ENCODE measurements around the gene BBS4.

BBS4 gene

DNA sequence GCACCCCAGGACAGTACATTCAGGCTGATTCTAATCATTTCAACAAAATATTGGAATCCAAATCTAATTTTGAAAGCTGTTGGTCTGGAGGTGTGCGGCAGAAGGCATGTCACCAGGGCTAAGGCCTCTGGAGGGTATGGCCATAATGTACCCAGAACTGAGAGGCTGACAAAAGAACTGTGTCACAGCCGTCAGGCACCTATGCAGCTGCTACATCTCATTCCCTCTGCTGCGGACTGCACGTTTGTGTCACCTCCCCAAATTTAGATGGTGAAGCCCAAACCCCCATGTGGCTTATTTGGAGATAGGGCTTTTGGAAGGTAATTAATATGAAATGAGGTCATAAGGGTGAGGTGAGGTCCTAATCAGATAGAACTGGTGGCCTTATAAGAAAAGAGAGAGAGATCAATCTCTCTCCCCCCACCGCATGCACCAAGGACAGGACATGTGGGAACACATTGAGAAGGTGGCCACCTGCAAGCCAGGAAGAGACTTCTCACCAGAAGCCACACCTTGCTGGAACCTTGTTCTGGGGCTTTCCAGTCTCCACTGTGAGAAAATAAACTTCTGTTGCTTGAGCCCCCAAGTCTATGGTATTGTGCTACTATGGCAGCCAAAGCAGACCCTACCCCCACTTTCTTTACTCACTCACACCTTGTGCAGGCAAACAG lies 74.7 kb downstream of the BBS4 start:
- no peak for DNase-seq (ENCODE audit: low read depth in 2 of 2)

DNA sequence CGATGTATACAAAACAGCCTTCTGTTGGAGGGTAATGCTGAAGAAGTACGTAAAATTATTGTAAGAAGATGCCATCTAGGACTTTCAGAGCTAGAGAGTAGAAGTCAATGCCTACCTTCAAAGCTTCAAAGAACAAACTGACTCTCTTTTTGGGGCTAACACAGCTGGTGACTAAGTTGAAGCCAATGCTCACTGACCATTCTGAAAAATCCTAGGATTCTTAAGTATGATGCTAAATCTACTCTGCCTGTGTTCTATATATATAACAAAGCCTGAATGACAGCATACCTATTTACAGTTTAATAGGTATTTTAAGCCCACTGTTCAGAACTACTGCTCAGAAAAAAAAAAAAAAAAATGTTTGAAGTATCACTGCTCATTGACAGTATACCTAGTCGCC lies 78.6 kb downstream of the BBS4 start:
- DNase-seq (ENCODE audit: low read depth in 2 of 2), result no peak

DNA sequence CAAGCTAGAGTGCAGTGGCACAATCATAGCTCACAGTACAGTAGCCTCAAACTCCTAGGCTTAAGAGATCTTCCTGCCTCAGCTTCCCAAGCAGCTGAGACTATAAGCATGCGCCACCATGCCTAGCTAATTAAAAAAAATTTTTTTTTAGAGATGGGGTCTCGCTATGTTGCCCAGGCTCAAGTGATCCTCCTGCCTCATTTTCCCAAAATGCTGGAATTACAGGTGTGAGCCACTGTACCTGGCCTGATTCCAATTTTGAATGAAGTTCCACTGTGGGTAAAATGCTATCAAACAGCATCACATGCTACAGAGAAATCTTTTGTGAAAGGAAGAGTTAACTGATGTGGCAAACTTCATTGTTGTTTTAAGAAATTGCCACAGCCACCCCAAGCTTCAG lies 80.0 kb downstream of the BBS4 start:
- no peak for DNase-seq (ENCODE audit: low read depth in 2 of 2)

DNA sequence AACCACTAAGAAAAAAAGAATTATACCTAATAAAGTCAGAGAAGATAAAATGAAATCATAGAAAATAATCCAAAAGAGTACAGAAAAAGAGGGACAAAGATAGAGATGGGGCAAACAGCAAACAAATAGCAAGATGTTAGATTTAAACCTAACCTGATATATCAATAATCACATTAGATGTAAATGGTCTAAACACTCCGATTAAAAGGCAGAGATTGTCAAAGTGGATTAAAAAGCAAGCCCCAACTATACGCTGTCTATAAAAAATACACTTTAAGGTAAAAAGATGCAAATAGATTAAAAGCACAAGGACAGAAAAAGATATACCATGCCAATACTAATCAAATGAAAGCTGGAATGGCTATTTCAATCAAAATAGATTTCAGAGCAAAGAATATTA lies 80.8 kb downstream of the BBS4 start:
- no peak for DNase-seq (ENCODE audit: low read depth in 2 of 2)

DNA sequence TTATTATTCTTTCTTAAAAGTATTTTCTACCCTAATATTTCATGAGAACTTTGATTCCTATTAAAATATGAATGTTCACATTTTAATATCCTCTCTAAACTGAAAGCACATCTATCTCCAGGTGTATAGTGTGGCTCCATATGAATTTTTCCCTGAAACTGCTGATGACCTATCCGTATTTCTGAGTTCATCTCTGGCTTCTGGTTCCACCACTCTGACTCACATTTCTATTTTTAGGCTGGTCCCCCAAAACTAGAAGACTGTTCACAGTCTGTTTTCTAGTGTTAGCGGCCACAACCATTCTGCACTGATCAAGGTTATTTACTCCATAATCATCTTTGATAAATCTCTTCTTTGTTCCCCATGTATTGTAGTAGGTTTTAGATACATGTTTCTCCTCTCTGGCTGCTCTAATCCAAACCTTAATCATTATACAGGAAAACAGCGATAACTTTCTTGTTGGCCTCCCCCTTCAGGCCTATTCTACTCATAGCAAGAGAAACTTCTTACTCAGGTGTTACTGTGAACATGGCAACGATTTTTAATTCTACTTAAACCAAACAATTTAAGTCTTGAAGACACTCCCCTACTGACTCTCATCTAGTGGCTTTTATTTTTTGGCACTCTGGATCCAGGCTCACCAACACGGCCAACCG lies 84.8 kb downstream of the BBS4 start:
- no peak for DNase-seq (ENCODE audit: low read depth in 2 of 2)

DNA sequence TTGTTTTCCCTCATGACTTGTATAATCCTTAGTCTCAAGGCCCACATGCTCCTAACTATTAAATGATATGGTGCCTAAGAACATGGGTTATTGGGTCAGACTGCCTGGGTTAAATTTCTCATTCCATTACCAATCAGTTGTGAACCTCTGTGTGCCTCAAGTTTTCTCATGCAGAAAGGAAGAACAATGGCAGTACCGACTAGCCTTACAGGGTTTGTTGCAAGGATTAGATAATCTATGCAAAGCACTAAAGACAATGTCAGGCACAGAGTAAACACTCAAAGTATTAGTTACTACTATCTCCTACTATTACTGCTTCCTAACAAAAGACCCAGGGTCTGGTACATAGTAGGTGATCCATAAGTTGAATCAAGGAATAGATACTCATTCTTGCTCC lies 85.3 kb downstream of the BBS4 start:
- DNase-seq (ENCODE audit: low read depth in 2 of 2), result no peak

DNA sequence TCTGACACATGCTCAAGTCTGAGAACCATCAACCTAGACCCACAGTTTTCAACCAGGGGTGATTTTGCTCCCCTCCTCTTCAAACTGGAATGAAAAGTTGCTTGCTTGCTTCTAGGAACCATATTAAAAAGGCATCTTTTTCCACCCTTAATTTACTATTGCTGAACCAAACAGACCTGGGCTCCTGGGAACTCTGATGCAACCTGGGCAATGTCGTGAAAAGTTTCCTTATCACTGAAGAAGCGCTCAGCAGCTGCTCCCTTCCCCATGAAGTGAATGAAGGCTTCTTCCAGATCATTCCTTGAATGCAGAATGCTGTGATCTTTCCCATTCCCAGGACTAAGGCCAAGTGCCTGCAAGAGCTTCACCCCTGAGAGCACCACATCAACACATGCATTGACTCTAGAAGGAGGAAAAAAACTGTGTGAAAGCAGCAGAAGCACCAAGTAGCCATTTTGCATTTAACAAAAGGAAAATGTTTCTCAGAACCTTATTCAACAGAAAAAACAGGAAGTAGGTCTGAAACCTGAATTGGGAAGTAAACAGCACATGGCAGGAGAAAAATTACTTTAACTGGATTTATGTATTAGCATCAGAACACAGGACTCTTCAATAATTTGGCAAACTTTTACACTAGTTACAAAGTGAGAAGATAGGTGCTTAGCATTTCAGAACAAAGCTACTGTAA lies 88.8 kb downstream of the BBS4 start:
- no peak for DNase-seq (ENCODE audit: low read depth in 2 of 2)

DNA sequence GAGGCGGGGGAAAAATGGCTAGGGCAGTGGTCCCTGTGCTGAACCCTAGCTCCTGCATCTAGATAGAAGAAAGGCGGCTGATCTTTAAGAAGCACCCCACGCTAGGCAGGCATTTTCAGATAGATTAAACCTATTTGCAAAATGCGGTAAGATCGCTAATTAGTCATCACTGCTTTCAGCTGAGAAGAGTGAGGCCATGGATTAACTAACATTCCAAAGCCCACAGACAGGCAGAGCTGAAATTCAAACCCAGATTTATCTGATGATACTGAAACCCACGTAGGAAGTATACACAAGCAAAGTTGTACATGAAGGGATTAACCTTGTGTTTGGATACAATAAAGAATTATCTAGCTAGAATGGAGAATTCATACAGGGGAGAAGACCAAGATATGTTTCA lies 92.8 kb downstream of the BBS4 start:
- DNase-seq (ENCODE audit: low read depth in 2 of 2), result no peak

DNA sequence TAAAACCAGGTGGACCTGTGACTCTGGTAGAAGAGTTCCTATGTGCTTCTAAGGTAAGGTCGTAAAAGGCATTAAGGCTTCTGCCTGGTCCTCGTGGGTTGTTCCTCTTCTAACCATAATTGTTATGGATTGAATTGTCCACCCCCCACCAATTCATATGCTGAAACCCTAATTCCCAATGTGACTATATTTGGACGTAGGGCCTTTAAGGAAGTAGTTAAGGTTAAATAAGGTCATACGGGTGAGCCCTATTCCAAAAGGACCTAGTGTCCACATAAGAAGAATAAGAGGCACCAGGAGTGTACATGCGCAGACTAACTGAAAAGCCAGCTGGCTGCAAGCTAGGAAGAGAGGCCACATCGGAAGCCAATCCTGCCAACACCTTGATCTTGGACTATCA lies 95.6 kb downstream of the BBS4 start:
- DNase-seq (ENCODE audit: low read depth in 2 of 2), result no peak

DNA sequence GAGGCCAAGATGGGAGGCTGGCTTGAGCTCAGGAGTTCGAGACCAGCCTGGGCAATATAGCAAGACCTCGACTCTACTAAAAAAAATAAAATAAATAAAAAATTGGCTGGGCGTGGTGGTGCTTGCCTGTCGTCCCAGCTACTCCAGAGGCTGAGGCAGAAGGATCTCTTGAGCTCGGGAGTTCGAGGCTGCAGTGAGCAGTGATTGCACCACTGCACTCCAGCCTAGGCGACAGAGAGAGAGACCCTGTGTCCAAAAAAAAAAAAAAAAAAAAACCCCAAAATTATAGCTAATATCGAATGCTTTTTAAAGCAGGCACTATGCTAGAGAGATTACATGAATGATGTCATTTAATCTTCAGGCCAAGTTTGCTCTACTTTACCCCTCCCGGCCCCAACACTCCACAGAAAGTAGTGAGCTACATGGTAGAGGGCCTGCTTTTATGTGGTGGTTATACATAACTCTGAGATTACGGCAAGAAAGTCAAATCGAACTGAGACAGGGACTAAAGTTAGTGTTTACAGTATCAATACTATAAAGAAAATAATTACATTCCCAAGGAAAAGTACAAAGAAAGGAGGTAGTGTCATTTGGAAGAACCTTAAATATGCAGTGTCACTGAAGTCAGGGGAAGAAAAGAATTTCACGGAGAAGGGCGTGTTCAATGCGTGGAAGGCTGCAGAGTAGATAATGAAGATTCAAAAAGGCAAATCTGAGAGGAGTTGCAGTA lies 96.4 kb downstream of the BBS4 start:
- DNase-seq (ENCODE audit: low read depth in 2 of 2), result no peak

DNA sequence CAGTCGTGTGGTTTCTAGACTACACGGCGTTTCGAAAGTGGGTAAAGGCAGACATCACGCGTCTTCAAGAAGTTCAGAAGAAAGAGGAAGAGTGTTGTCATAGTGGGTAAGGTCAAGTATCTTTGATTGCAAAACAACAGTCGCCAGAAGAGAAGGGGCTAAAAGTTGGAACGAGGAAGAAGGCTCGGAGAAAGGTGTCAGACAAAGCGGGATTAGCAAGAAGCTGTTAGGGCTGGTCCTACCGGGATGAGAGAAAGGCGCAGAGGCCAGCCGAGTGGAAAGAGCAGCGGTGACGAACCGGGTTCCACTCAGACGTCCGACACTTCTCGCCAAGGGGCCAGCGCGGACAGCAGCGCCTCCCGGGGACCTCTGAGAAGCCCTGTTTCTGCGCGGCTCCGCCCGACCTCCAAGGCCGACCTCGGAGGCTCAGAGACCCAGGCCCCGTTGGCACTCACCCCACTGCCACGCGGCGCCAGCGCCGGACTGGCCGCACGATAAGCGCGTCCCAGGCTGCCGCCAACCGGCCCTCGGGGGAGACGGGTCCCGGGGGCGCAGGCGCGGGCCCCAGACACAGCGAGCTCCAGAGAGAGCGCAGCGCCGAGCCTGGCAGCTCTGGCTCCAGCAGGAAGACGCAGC lies 97.1 kb downstream of the BBS4 start:
- no peak for DNase-seq (ENCODE audit: low read depth in 2 of 2)

DNA sequence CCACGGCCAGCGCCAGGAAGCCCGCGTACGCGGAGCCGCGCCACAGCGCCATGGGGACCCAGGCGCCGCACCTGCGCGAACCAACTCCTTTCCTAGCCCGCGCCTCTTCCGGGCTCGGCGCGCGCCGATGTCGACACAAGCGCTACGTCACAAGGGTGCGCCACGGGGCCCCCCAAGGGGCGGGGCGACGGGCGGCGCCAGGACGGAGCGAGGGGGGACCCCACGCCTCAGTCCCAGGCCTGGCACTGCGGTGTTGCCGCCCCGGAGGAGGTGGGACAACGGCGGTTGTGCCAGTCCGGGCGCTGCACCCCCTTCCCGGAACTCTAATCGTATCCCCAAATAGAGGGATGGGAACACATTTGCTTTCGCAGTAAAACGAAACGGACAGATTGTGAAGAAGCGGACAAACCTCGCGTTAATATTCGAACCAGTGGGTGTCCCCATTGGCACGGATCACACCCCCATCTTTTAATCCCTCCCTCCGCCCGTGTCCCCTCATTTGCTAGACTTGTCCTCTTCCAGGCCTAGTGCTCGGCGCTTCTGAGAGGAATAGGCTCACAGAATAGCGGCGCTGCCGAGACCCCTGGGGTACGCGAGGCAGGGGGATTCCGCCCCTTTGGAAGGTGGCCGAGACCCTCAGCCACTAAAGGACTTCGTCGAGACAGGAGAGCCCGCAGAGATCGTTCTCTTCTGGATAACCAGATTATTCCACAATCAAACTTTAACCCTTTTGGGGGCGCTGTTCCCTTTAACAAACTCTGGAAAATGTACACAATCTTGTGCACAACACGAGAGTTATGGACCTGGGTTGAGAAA lies 97.8 kb downstream of the BBS4 start, which contains the start of gene ADPGK:
ADPGK (minus strand) TSS at position 119 of the 816 bp plus-strand sequence; CDS start at position 52, 67 bp downstream.
- peak; percentile 85 to 86 for DNase-seq (ENCODE audit: low read depth in 2 of 2)

DNA sequence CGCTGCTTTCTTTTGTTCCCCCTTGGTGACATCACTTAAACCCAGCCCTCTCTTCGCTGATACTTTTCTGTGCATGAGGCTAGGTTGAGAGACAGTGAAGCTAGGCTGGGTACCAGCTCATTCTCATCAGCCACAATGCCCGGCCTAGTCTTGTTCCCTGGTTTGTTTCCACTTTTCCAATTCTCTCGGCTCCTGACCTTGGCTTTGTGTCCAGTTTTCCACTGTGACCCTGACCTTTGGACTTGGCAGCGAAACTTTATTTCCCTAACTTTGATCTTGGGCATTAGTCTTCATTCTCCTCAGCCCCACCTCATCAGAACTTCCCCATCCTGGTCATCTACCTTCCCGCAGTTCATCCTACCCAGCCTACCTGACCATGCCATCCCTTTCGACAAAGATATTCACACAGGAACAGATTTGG lies 98.5 kb downstream of the BBS4 start:
- DNase-seq (ENCODE audit: low read depth in 2 of 2), result no peak

DNA sequence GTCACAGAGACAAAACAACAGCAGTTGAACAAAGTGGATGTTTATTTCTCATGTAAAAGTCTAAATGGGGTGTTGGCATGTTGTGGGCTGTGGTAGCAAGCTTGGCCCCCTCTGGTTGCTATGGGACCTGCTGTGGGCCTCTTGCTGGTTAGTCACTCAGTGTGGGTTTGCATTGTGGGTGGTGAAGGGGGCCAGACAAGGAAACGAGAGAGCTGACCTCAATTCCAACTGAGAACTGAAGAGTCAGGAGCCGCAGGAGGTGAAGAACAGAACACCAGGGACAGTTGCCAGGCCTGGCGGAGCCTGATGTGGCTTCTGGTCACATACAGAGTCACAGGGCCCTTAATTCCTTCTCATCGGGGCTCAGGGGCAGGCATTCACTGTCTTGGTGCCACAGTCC lies 99.4 kb downstream of the BBS4 start:
- DNase-seq (ENCODE audit: low read depth in 2 of 2), result peak in 1 of 2 experiments; percentile 23

DNA sequence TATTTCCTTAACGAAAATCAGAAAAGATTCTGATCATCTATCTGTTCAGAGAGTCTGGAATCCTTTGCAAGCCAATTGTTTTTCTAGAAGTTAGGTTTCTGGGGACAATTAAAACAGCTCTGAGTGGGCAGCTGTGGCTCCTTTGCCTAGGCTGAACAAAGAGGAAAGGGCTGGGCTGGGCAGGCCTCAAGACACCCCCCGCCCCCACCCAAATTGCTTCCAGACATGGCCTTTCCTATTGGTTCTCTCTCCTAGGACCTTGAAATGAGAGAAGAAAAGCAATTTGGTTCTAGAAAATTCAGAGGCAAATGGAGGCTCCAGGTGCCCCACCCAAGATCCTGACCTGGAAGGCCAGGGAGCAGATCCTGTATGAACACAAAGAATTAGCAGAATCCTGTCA lies 99.8 kb downstream of the BBS4 start:
- no peak for DNase-seq (ENCODE audit: low read depth in 2 of 2)

DNA sequence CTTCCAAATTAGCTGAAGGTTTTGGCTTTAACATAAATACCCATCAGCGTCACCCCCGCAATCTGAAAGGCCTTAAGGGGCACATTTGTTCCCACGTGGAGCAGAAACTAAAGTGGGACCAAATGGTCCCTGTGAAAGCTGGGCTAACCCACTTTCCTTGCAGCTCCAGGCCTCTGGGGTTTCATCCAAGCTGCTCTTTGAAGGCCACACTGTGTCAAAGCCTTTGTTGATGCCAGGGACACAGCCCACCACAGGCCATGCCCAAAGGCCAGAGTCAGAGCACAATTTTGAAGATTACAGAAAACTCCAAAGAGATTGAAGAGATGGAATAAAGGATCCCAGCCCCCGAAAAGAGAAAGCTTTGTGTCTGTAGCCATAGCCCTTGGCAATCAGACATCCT lies 100.2 kb downstream of the BBS4 start:
- no peak for DNase-seq (ENCODE audit: low read depth in 2 of 2)

DNA sequence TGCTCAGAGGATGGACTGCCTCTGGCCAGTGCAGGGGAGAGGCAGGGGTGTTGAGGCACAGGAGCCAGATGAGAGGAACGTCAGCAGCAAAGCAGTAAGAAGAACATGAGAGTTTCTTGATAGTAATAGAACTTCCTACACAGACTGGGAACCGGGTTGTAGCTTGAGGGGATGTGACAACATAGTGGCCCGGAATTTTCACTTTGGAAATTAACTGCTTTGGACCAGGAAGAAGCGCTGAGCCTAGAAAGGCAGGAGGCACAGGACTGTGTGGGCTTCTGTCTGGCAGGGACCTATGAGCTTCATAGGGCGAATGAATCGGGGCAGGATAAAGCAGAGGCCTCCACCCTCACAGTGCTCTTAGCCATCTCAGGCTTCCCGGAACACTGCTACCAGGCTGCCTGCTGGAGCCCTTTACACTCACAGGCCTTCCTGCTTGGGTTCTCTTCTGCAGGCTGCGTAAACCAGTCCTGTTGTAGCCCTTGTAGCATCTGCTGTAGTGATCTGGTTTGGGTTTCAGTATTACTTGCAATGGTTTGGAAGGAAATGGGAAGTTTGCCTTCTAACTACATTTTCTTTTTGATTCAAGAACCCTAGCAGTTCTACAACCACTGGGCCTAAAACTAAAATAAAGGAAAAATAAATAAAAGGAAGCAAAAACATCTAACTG lies 100.8 kb downstream of the BBS4 start:
- no peak for DNase-seq (ENCODE audit: low read depth in 2 of 2)

DNA sequence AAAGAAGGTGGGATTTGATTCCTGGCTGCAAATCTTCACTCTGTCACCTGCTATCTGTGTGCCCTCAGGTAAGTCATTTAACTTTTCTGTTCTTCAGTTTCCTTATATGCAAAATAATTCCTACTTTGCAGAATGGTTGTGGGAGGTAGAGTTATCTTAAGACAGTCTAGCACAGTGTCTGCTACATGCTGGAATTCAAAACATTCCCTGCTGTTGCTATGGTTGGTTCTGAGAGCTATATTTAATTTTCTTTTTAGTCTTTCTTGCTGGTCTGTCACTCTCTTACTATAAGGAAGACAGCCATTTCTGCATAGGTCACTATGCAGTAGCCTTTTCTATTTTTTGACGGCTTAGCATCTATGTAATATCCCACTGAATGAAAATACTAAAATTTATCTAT lies 101.5 kb downstream of the BBS4 start:
- DNase-seq (ENCODE audit: low read depth in 2 of 2), result no peak

Data from fibroblast of skin of left quadriceps (primary cell).